HG03039 (cell line): ENCODE results near the gene TASL.
"Not testable (repeated sequence)": the region's sequence is repeated elsewhere in the genome, so short reads cannot be mapped to it uniquely, and the experiment has no call there.

Experiments
- ATAC-seq: cut with Tn5 transposase; IDR thresholded peaks from one replicate; pipeline ENCODE4 v1.9.1; 2021; ENCODE audit warnings: mild to moderate bottlenecking, moderate library complexity; ENCODE audit not compliant: unreplicated experiment

Gene TASL

DNA sequence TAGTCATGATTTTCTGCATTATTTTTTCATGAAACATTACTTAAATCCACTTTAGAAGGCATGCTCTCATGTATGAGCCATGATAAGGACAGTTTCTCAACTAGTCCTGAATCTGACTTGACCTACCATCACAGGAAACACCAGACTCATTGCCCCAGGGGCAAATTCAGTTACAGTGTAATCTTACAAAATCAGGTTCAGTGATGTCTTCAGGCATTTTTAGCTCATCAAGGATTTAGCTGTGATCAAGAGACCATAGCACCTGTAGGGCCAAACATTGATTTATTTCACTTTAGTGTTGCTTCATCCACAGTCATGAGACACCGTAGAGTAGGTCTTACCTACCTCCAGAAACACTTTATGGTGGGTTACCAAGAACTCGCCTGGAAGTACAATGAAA lies 3.1 kb upstream of the TASL start:
- no peak for ATAC-seq

- no peak for ATAC-seq
These were observed 685 bp downstream of the TASL start for GRCh38 chrX:30576881-30577280.

GRCh38 chrX:30573125-30573524 lies 4.4 kb downstream of the TASL start:
- no peak for ATAC-seq

GRCh38 chrX:30572678-30573077 lies 4.9 kb downstream of the TASL start:
- no peak for ATAC-seq

DNA sequence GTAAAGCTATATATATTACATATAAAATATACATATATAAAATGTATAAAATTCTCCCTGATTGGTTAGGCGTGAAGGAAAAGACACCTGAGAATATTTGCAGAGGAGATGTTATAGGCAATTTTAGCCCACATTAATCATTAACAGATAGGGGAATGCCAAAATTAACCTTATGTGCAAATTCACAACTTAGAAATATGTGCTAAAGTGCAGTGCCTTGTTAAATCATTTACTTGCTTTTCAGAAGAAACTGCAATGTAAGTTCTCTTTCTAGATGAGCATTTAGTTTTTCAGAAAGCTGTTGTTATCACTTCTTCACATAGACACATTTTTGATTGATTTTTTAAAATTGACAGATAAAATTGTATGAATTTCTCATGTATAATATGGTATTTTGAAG lies 5.6 kb downstream of the TASL start:
- ATAC-seq = no peak

DNA sequence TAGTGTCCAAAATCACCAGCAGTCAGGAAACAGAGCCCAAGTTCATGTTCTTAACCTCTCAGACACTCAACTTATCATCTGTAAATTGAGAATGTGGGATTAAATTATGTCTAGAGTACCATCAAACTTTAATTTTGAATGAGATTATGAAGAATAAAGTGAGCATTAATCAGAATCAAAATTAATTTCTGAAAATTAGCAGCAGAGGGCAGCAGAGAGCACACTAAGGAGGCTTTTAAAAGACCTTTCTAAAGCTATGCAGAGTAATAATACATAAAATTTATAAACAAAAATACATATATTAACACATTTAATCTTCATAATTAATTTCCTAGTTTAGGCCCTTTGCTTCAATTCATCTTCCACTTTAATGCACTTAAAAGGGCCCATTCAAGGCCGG lies 7.1 kb downstream of the TASL start:
- ATAC-seq = no peak

- ATAC-seq = peak; percentile 77
These were observed 9.4 kb downstream of the TASL start for GRCh38 chrX:30568136-30568535.

- ATAC-seq = not testable (repeated sequence)
These were observed 14.5 kb downstream of the TASL start for GRCh38 chrX:30563070-30563469.

DNA sequence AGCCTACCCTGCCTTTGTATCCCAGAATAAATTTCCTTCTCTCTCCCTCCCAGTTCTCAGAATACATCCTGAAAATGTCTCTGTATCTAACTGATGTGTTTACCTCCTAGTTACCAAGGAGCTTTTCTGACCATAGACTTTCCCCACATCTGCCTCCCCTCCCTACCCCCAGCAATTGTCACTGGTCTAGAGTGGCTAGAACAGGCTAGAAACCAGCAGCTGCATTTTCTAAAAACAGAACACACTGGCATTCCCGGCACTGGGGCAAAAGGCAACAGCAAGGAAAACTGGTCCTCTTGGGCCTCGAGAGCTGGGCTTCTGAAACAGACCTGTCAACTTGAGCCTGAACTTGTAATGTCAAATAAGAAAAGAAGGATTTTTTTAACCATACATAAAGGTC lies 16.4 kb downstream of the TASL start:
- no peak for ATAC-seq

DNA sequence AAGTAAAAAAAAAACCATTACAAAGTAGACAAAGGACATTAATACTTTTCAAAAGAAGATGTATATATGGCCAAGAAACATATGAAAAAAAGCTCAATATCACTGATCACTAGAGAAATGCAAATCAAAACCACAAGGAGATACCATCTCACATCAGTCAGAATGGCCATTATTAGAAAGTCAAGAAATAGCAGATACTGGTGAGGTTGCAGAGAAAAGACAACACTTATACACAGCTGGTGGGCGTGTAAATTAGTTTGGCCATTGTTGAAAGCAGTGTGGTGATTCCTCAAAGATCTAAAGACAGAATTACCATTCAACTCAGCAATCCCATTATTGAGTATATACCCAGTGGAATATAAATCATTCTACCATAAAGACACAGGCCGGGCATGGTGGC lies 39.3 kb downstream of the TASL start:
- peak; percentile 56 for ATAC-seq

GRCh38 chrX:30533835-30534234 lies 43.7 kb downstream of the TASL start:
- ATAC-seq = no peak

DNA sequence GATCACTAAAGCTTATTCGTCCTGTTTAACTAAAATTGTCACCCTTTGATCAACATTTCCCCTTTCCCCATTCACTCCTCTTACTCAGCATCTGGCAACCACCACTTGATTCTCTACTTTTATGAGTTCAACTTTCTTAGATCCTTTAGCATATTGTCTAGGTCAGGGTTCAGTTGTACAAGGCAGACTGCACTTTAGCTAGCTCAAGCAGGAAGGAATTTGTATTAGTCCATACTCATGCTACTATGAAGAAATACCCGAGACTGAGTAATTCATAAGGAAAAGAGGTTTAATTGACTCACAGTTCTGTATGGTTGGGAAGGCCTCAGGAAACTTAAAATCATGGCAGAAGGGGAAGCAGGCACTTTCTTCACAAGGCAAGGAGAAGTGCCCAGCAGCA lies 44.3 kb downstream of the TASL start:
- no peak for ATAC-seq

- no peak for ATAC-seq
These were observed 47.0 kb downstream of the TASL start for GRCh38 chrX:30530606-30531005.

GRCh38 chrX:30525732-30526131 lies 51.8 kb downstream of the TASL start:
- ATAC-seq = no peak

DNA sequence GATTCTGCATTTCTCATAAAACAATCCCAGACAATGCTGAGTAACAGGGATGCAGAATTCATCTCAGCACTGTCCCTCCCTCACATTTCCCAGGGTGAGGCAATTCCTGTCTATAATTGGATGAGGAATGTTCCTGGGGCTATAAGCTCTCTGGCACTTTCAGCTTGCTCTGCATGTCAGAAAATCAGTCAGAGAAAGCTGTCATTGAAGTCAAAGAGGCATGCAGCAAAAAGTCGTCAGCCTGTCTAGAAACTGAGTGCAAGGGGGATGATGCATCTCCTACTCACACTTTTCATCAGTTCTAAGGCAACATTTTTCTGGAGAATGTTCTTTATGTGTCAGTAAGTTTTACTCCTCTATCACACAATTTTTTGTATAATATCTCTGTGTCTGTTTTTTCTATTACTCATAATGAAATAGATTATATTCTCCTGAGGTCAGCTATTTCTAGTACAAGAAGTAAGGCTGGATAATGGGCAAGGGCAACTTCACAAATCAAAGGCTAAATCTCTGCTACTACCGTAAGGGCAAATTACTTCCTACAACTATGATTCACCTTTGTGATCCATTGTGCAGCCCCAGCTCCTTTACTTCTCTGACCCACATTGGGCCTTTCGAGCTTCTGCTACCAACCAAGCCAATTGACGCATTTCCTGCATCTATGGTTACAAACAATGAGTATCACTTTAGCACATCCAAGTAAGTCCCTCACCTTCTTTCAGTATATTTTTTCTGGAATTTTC lies 56.0 kb downstream of the TASL start:
- ATAC-seq = no peak

GRCh38 chrX:30513284-30513683 lies 64.3 kb downstream of the TASL start:
- no peak for ATAC-seq
